Stimulated activated CD8-positive, alpha-beta memory T cell treated with anti-CD3 and anti-CD28 coated beads, Interleukin-2, amount 100 ng/mL, for 48 hours (primary cell): ENCODE measurements around the gene BCDIN3D.
A peak's percentile ranks its signal among the peaks of the same experiment; 100 is the strongest.
"Not testable (repeated sequence)": the region's sequence is repeated elsewhere in the genome, so short reads cannot be mapped to it uniquely, and the experiment has no call there.

Experiments
- DNase-seq, 2 donors: peaks; one replicate each; pipeline ENCODE4 v3.0.0-alpha.2; 2020; ENCODE audit warnings: low read depth in 2 of 2

Gene BCDIN3D

GRCh38 chr12:49842519-49843352 is at the start of gene BCDIN3D:
BCDIN3D (minus strand) TSS chr12:49843106; CDS start chr12:49843087, 19 bp downstream.
- peak; percentile 93 for DNase-seq

GRCh38 chr12:49892084-49892731 is 49.3 kb upstream of the BCDIN3D start:
- no peak for DNase-seq

- DNase-seq, result no peak
These were observed 48.6 kb upstream of the BCDIN3D start for GRCh38 chr12:49891476-49891875.

- no peak for DNase-seq
These were observed 48.1 kb upstream of the BCDIN3D start for GRCh38 chr12:49891012-49891411.

GRCh38 chr12:49890096-49890461 is 47.2 kb upstream of the BCDIN3D start:
- no peak for DNase-seq

GRCh38 chr12:49889361-49890095 is 46.6 kb upstream of the BCDIN3D start:
- DNase-seq, result no peak

- DNase-seq, result no peak
These were observed 45.7 kb upstream of the BCDIN3D start for GRCh38 chr12:49888461-49889151.

GRCh38 chr12:49887536-49888401 is 44.9 kb upstream of the BCDIN3D start:
- DNase-seq, result no peak

- DNase-seq, result no peak
These were observed 44.2 kb upstream of the BCDIN3D start for GRCh38 chr12:49887091-49887490.

- no peak for DNase-seq
These were observed 43.0 kb upstream of the BCDIN3D start for GRCh38 chr12:49885663-49886461.

- DNase-seq, result no peak
These were observed 42.2 kb upstream of the BCDIN3D start for GRCh38 chr12:49885118-49885517.

- no peak for DNase-seq
These were observed 40.1 kb upstream of the BCDIN3D start for GRCh38 chr12:49882851-49883464.

- no peak for DNase-seq
These were observed 39.4 kb upstream of the BCDIN3D start for GRCh38 chr12:49882248-49882850.

GRCh38 chr12:49881415-49882247 is 38.7 kb upstream of the BCDIN3D start:
- no peak for DNase-seq

- no peak for DNase-seq
These were observed 38.0 kb upstream of the BCDIN3D start for GRCh38 chr12:49880756-49881414.

GRCh38 chr12:49879065-49879464 is 36.2 kb upstream of the BCDIN3D start:
- DNase-seq, result not testable (repeated sequence)

GRCh38 chr12:49878021-49878420 is 35.1 kb upstream of the BCDIN3D start:
- no peak for DNase-seq

- no peak for DNase-seq
These were observed 34.2 kb upstream of the BCDIN3D start for GRCh38 chr12:49877066-49877465.
